HEK293 (cell line): ENCODE measurements around the gene ADCY3.

Source experiments
- CTCF ChIA-PET: fragments of 350-600 bp; formaldehyde crosslinking; extraction: SDS; loops from one replicate; lab custom pipeline; 2021; ENCODE audit warnings: antibody characterized with exemption; lab: Yijun Ruan, JAX
- POLR2A ChIA-PET: fragments of 300-600 bp; formaldehyde crosslinking; extraction: SDS; loops from one replicate; lab custom pipeline; 2020; ENCODE audit warnings: antibody characterized with exemption, inconsistent platforms; lab: Yijun Ruan, JAX
- H3K27ac ChIP-seq: fragments of 200-500 bp; sonication (Bioruptor generic); 2 replicates; pipeline ENCODE4 v1.5.1; 2014; ENCODE audit warnings: low read depth, low read length, control low read depth, inconsistent platforms; ENCODE audit errors: extremely low read depth
- H3K36me3 ChIP-seq, 2 experiments: fragments of 200-500 bp in 1 of 2; sonication (Bioruptor generic) in 1 of 2; 1 replicate in 1 of 2; 2 replicates in 1 of 2; pipeline ENCODE4 v1.5.1; 2014 to 2017; ENCODE audit warnings: inconsistent platforms in 2 of 2, low read length in 2 of 2; ENCODE audit not compliant: control insufficient read depth in 2 of 2, insufficient read depth in 1 of 2
- H3K4me1 ChIP-seq: fragments of 200-500 bp; sonication (Bioruptor generic); 2 replicates; pipeline ENCODE4 v1.5.1; 2014; ENCODE audit warnings: mild to moderate bottlenecking, low read length, inconsistent platforms; ENCODE audit not compliant: control insufficient read depth, insufficient read depth
- H3K4me3 ChIP-seq: 2 replicates; pipeline ENCODE4 v1.5.1; 2011; ENCODE audit warnings: low read depth, mild to moderate bottlenecking, control low read depth, low read length, moderate library complexity
- H3K9me3 ChIP-seq: fragments of 200-500 bp; sonication (Bioruptor generic); 2 replicates; pipeline ENCODE4 v1.5.1; 2014; ENCODE audit warnings: low read depth, low read length, inconsistent platforms; ENCODE audit not compliant: control insufficient read depth, insufficient read depth
- GLIS1 ChIP-seq: fragments of 450-650 bp; formaldehyde crosslinking; IDR thresholded peaks from 2 replicates; pipeline ENCODE4 v1.5.1; 2016; ENCODE audit warnings: missing biosample characterization, missing genetic modification characterization
- IKZF3 ChIP-seq: fragments of 450-650 bp; IDR thresholded peaks from 2 replicates; pipeline ENCODE4 v1.5.0; 2018; ENCODE audit warnings: missing biosample characterization, mild to moderate bottlenecking, missing genetic modification characterization, moderate library complexity
- MZF1 ChIP-seq: fragments of 450-650 bp; formaldehyde crosslinking; IDR thresholded peaks from 2 replicates; pipeline ENCODE4 v1.5.1; 2017; ENCODE audit warnings: missing biosample characterization, missing genetic modification characterization, borderline replicate concordance
- OSR2 ChIP-seq: fragments of 450-650 bp; formaldehyde crosslinking; IDR thresholded peaks from 2 replicates; pipeline ENCODE4 v1.5.1; 2016; ENCODE audit warnings: missing biosample characterization, missing genetic modification characterization
- YY1 ChIP-seq: fragments of 450-650 bp; formaldehyde crosslinking; IDR thresholded peaks from 2 replicates; pipeline ENCODE4 v1.5.1; 2018; ENCODE audit warnings: missing biosample characterization, missing genetic modification characterization
- ZBTB17 ChIP-seq: fragments of 450-650 bp; formaldehyde crosslinking; IDR thresholded peaks from 2 replicates; pipeline ENCODE4 v1.5.1; 2016; ENCODE audit warnings: missing biosample characterization, missing genetic modification characterization
- ZBTB20 ChIP-seq: fragments of 450-650 bp; formaldehyde crosslinking; IDR thresholded peaks from 2 replicates; pipeline ENCODE4 v1.5.1; 2016; ENCODE audit warnings: missing biosample characterization, missing genetic modification characterization
- ZNF2 ChIP-seq: fragments of 450-650 bp; formaldehyde crosslinking; IDR thresholded peaks from 2 replicates; pipeline ENCODE4 v1.5.1; 2016; ENCODE audit warnings: missing biosample characterization, missing genetic modification characterization
- ZNF23 ChIP-seq: fragments of 450-650 bp; formaldehyde crosslinking; IDR thresholded peaks from 2 replicates; pipeline ENCODE4 v1.5.1; 2016; ENCODE audit warnings: missing biosample characterization, missing genetic modification characterization, borderline replicate concordance
- ZNF335 ChIP-seq: fragments of 450-650 bp; formaldehyde crosslinking; conservative IDR thresholded peaks from 2 replicates; pipeline ENCODE4 v1.5.1; 2016; ENCODE audit warnings: missing biosample characterization, missing genetic modification characterization
- ZNF391 ChIP-seq: fragments of 450-650 bp; formaldehyde crosslinking; IDR thresholded peaks from 2 replicates; pipeline ENCODE4 v1.5.1; 2016; ENCODE audit warnings: low read depth, missing biosample characterization, missing genetic modification characterization, borderline replicate concordance
- ZNF501 ChIP-seq: fragments of 450-650 bp; formaldehyde crosslinking; IDR thresholded peaks from 2 replicates; pipeline ENCODE4 v1.5.1; 2016; ENCODE audit warnings: missing biosample characterization, missing genetic modification characterization
- ZNF521 ChIP-seq: fragments of 450-650 bp; formaldehyde crosslinking; IDR thresholded peaks from 2 replicates; pipeline ENCODE4 v1.5.1; 2017; ENCODE audit warnings: missing biosample characterization, mild to moderate bottlenecking, missing genetic modification characterization
- ZNF660 ChIP-seq: fragments of 450-650 bp; IDR thresholded peaks from 2 replicates; pipeline ENCODE4 v1.5.1; 2018; ENCODE audit warnings: missing biosample characterization, mild to moderate bottlenecking, missing genetic modification characterization
- TF ChIP-seq, protein P1 (sequence below): fragments of 450-650 bp; formaldehyde crosslinking; IDR thresholded peaks from 2 replicates; pipeline ENCODE4 v1.5.1; 2016; ENCODE audit warnings: missing biosample characterization, missing genetic modification characterization
- TF ChIP-seq, protein P2 (sequence below): fragments of 450-650 bp; formaldehyde crosslinking; conservative IDR thresholded peaks from 2 replicates; pipeline ENCODE4 v1.5.1; 2016; ENCODE audit warnings: low read depth, missing biosample characterization, missing genetic modification characterization
- TF ChIP-seq, protein P3 (sequence below): fragments of 450-650 bp; formaldehyde crosslinking; IDR thresholded peaks from 2 replicates; pipeline ENCODE4 v1.5.1; 2016; ENCODE audit warnings: missing biosample characterization, missing genetic modification characterization
- TF ChIP-seq, protein P4 (sequence below): fragments of 450-650 bp; formaldehyde crosslinking; IDR thresholded peaks from 2 replicates; pipeline ENCODE4 v1.5.1; 2016; ENCODE audit warnings: missing biosample characterization, missing genetic modification characterization, low read depth

Gene ADCY3

DNA sequence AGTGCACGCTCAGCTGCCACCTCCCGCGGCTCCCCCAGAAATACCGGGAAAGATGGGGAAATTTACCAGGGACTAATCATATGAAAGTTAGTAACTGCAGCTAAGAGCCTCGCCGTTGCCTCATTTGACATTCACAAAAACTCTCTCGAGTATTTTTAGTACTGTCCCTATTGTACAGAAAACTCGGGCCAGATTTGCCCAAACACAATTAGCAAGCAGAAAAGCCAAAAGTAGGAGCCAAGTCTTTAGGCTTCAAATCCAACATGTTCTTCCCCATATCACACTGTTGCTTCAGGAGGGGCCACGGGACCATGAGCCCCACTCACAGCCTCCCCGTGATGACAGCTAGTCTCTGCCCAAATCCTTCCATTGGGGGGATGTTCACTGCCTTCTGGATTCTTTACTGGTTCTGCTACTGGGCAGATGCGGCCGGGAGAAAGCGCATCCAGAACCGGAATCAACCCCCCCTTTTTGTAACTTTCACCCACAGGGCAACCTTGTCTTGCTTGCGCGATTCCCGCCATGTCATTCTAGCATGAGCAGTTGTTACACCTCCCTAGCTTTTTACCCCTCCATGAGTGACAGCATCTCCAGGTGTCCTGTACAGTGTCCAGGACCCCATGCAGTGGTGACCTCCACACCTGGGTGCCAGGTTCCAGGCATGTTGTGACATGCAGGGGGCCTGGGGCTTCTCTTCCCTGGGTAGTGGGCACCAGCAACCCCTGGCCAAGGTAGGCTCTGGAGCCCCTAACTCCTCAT lies 91.6 kb downstream of the ADCY3 start:
- Histone ChIP-seq H3K4me1 (no peaks in the 10 kb centered on the region), H3K4me3 (no peak overlapping the region), H3K27ac (no peak overlapping the region), H3K36me3 (peaks cover 4 to 59% of the 10 kb centered on the region in 2 experiments; a peak in 2 of 3 replicates), H3K9me3 (no peaks in the 10 kb centered on the region)
- no peak for TF ChIP-seq YY1 (tag by site-specific recombination)
- peak; percentile 5; the same call in 1 of the 2 replicates for TF ChIP-seq GLIS1
- CTCF ChIA-PET, result interaction anchor here (0.6 to 3.6 kb wide), 29 partner anchors 10 to 814 kb away, joined by 3 to 38 read pairs (median 3); no protein-coding TSS in a partner anchor
- POLR2A ChIA-PET, result interaction anchor here (0.7 to 1.2 kb wide), 3 partner anchors 29 to 319 kb away, joined by 3 to 5 read pairs (median 3); no protein-coding TSS in a partner anchor

DNA sequence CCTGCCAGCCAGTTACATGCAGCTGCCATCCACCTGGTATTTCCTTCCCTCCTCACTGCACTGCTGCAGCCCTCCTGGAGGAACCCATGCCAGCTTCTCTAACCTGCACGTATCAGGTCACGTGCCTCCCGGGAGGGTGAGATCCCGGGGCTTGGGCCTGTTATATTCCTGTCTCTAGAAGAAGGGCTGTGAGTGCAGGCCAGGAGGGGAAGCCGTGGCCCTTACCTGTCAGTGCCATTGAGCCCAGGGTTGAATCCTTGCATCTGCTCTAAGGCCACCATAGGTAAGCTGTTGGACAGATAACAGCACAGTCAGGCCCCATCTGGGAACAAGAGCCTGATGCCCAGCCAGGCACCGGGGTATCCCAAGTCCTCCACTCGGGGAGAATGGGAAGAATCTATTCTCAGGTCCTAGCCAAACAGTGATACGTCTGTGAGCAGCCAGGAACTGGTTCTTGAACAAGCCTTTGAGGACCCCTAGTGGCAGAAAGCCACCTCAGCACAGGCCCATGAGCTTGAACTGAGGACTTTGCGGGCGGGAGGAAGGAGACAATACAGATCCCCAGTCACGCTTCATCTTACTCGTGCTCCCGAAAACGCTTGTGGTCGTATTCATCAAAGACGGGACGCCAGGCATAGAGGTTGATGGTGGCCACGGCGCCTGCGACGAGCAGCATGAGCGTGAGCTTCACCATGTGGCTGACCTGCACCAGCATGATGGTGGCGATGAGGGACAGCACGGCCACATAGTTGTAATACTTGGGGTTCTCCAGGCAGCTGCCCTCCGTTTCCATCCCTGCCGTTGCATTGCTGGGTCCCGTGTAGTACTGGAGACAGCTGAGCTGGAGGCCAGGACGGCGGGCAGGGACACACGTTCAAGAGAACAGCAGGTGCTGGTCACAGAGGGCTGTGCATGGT lies 92.5 kb downstream of the ADCY3 start:
- Histone ChIP-seq H3K4me1 (no peaks in the 10 kb centered on the region), H3K36me3 (peaks cover 6 to 67% of the 10 kb centered on the region in 2 experiments; a peak in 2 of 3 replicates), H3K9me3 (no peaks in the 10 kb centered on the region), H3K27ac (no peak overlapping the region), H3K4me3 (no peak overlapping the region)
- ChIA-PET POLR2A (interaction anchor here (0.6 to 1.2 kb wide), 3 partner anchors 29 to 214 kb away, joined by 3 to 7 read pairs (median 3); no protein-coding TSS in a partner anchor), CTCF (interaction anchor here (0.6 to 3.6 kb wide), 35 partner anchors 9 to 998 kb away, joined by 3 to 38 read pairs (median 3); no protein-coding TSS in a partner anchor)
- TF ChIP-seq ZBTB20, result peak; percentile 52
- TF ChIP-seq OSR2, result no peak
- TF ChIP-seq ZNF521, result no peak
- TF ChIP-seq, protein P1, sequence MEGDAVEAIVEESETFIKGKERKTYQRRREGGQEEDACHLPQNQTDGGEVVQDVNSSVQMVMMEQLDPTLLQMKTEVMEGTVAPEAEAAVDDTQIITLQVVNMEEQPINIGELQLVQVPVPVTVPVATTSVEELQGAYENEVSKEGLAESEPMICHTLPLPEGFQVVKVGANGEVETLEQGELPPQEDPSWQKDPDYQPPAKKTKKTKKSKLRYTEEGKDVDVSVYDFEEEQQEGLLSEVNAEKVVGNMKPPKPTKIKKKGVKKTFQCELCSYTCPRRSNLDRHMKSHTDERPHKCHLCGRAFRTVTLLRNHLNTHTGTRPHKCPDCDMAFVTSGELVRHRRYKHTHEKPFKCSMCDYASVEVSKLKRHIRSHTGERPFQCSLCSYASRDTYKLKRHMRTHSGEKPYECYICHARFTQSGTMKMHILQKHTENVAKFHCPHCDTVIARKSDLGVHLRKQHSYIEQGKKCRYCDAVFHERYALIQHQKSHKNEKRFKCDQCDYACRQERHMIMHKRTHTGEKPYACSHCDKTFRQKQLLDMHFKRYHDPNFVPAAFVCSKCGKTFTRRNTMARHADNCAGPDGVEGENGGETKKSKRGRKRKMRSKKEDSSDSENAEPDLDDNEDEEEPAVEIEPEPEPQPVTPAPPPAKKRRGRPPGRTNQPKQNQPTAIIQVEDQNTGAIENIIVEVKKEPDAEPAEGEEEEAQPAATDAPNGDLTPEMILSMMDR (tag by site-specific recombination), result peak; percentile 81
- peak; percentile 83 for TF ChIP-seq MZF1 (tag by site-specific recombination)
- TF ChIP-seq IKZF3 (tag by site-specific recombination), result 0 out of 2 replicates have a peak, but pooled peaks have one; percentile 36
- peak; percentile 35; the same call in 1 of the 2 replicates for TF ChIP-seq ZBTB17 (tag by site-specific recombination)
- TF ChIP-seq ZNF2 (tag by site-specific recombination), result 0 out of 2 replicates have a peak, but pooled peaks have one; percentile 28
- TF ChIP-seq, protein P2, sequence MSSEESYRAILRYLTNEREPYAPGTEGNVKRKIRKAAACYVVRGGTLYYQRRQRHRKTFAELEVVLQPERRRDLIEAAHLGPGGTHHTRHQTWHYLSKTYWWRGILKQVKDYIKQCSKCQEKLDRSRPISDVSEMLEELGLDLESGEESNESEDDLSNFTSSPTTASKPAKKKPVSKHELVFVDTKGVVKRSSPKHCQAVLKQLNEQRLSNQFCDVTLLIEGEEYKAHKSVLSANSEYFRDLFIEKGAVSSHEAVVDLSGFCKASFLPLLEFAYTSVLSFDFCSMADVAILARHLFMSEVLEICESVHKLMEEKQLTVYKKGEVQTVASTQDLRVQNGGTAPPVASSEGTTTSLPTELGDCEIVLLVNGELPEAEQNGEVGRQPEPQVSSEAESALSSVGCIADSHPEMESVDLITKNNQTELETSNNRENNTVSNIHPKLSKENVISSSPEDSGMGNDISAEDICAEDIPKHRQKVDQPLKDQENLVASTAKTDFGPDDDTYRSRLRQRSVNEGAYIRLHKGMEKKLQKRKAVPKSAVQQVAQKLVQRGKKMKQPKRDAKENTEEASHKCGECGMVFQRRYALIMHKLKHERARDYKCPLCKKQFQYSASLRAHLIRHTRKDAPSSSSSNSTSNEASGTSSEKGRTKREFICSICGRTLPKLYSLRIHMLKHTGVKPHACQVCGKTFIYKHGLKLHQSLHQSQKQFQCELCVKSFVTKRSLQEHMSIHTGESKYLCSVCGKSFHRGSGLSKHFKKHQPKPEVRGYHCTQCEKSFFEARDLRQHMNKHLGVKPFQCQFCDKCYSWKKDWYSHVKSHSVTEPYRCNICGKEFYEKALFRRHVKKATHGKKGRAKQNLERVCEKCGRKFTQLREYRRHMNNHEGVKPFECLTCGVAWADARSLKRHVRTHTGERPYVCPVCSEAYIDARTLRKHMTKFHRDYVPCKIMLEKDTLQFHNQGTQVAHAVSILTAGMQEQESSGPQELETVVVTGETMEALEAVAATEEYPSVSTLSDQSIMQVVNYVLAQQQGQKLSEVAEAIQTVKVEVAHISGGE (tag by site-specific recombination), result no peak
- no peak for TF ChIP-seq ZNF501 (tag by site-specific recombination)
- TF ChIP-seq ZNF23 (tag by site-specific recombination), result no peak
- TF ChIP-seq, protein P3, sequence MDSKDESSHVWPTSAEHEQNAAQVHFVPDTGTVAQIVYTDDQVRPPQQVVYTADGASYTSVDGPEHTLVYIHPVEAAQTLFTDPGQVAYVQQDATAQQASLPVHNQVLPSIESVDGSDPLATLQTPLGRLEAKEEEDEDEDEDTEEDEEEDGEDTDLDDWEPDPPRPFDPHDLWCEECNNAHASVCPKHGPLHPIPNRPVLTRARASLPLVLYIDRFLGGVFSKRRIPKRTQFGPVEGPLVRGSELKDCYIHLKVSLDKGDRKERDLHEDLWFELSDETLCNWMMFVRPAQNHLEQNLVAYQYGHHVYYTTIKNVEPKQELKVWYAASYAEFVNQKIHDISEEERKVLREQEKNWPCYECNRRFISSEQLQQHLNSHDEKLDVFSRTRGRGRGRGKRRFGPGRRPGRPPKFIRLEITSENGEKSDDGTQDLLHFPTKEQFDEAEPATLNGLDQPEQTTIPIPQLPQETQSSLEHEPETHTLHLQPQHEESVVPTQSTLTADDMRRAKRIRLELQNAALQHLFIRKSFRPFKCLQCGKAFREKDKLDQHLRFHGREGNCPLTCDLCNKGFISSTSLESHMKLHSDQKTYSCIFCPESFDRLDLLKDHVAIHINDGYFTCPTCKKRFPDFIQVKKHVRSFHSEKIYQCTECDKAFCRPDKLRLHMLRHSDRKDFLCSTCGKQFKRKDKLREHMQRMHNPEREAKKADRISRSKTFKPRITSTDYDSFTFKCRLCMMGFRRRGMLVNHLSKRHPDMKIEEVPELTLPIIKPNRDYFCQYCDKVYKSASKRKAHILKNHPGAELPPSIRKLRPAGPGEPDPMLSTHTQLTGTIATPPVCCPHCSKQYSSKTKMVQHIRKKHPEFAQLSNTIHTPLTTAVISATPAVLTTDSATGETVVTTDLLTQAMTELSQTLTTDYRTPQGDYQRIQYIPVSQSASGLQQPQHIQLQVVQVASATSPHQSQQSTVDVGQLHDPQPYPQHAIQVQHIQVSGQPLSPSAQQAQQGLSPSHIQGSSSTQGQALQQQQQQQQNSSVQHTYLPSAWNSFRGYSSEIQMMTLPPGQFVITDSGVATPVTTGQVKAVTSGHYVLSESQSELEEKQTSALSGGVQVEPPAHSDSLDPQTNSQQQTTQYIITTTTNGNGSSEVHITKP (tag by site-specific recombination), result peak; percentile 77
- peak; percentile 63; the same call in 1 of the 2 replicates for TF ChIP-seq ZNF660 (tag by site-specific recombination)
- no peak for TF ChIP-seq ZNF391 (tag by site-specific recombination)
- TF ChIP-seq, protein P4, sequence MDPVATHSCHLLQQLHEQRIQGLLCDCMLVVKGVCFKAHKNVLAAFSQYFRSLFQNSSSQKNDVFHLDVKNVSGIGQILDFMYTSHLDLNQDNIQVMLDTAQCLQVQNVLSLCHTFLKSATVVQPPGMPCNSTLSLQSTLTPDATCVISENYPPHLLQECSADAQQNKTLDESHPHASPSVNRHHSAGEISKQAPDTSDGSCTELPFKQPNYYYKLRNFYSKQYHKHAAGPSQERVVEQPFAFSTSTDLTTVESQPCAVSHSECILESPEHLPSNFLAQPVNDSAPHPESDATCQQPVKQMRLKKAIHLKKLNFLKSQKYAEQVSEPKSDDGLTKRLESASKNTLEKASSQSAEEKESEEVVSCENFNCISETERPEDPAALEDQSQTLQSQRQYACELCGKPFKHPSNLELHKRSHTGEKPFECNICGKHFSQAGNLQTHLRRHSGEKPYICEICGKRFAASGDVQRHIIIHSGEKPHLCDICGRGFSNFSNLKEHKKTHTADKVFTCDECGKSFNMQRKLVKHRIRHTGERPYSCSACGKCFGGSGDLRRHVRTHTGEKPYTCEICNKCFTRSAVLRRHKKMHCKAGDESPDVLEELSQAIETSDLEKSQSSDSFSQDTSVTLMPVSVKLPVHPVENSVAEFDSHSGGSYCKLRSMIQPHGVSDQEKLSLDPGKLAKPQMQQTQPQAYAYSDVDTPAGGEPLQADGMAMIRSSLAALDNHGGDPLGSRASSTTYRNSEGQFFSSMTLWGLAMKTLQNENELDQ (tag by site-specific recombination), result no peak
- TF ChIP-seq ZNF335 (tag by site-specific recombination), result no peak
